HuH-7.5 (cell line): ENCODE results near the gene ZFYVE16.
"Not testable (repeated sequence)": the region's sequence is repeated elsewhere in the genome, so short reads cannot be mapped to it uniquely, and the experiment has no call there.

Source experiments
- DNase-seq: peaks from one replicate; pipeline ENCODE4 v3.0.0; 2011; ENCODE audit warnings: low spot score

Gene ZFYVE16

GRCh38 chr5:80411589-80412219, 3.8 kb downstream of the ZFYVE16 start:
- DNase-seq: no peak

- no peak for DNase-seq
These were observed 6.2 kb downstream of the ZFYVE16 start for GRCh38 chr5:80414113-80414512.

- no peak for DNase-seq
These were observed 10.1 kb downstream of the ZFYVE16 start for GRCh38 chr5:80417973-80418372.

GRCh38 chr5:80424365-80424764, 16.5 kb downstream of the ZFYVE16 start:
- DNase-seq: not testable (repeated sequence)

- DNase-seq: no peak
These were observed 27.6 kb downstream of the ZFYVE16 start for GRCh38 chr5:80435476-80435875.

- DNase-seq: no peak
These were observed 29.5 kb downstream of the ZFYVE16 start for GRCh38 chr5:80437326-80437725.

- no peak for DNase-seq
These were observed 30.9 kb downstream of the ZFYVE16 start for GRCh38 chr5:80438739-80439138.

- DNase-seq: no peak
These were observed 31.3 kb downstream of the ZFYVE16 start for GRCh38 chr5:80439213-80439612.

GRCh38 chr5:80442742-80443141, 34.9 kb downstream of the ZFYVE16 start:
- no peak for DNase-seq

- DNase-seq: no peak
These were observed 45.5 kb downstream of the ZFYVE16 start for GRCh38 chr5:80453366-80453765.

GRCh38 chr5:80463269-80463668, 55.4 kb downstream of the ZFYVE16 start:
- no peak for DNase-seq

GRCh38 chr5:80466669-80467485, 59.0 kb downstream of the ZFYVE16 start:
- no peak for DNase-seq

- DNase-seq: no peak
These were observed 60.3 kb downstream of the ZFYVE16 start for GRCh38 chr5:80468131-80468530.

GRCh38 chr5:80470631-80471030, 62.8 kb downstream of the ZFYVE16 start:
- DNase-seq: not testable (repeated sequence)

GRCh38 chr5:80474929-80475328, 67.1 kb downstream of the ZFYVE16 start:
- peak; percentile 12 for DNase-seq

- no peak for DNase-seq
These were observed 71.8 kb downstream of the ZFYVE16 start for GRCh38 chr5:80479713-80480112.

GRCh38 chr5:80480354-80480753, 72.5 kb downstream of the ZFYVE16 start:
- no peak for DNase-seq

- peak; percentile 19 for DNase-seq
These were observed 73.4 kb downstream of the ZFYVE16 start for GRCh38 chr5:80481019-80481893.

GRCh38 chr5:80482578-80482977, 74.7 kb downstream of the ZFYVE16 start:
- no peak for DNase-seq

GRCh38 chr5:80483636-80484232, 75.9 kb downstream of the ZFYVE16 start:
- no peak for DNase-seq

GRCh38 chr5:80487444-80487828, 79.6 kb downstream of the ZFYVE16 start:
- no peak for DNase-seq
